Sigmoid colon (tissue), 4 donors: Measurements from ENCODE around the gene MAD2L2.

Experiments used
- CTCF ChIP-seq, 4 experiments: fragments of 450-650 bp in 3 of 4; fragments of 200-600 bp in 1 of 4; IDR thresholded peaks; one replicate each; pipeline ENCODE4 v1.5.1; 2016 to 2019; ENCODE audit warnings: antibody characterized with exemption in 4 of 4, mild to moderate bottlenecking in 3 of 4, moderate library complexity in 2 of 4
- EP300 ChIP-seq, 4 donors: sonication (generic); formaldehyde crosslinking; IDR thresholded peaks; one replicate each; pipeline ENCODE4 v1.6.1; 2017; ENCODE audit warnings: antibody characterized with exemption in 4 of 4
- POLR2A ChIP-seq, 2 donors: fragments of 450-650 bp; IDR thresholded peaks; one replicate each; pipeline ENCODE4 v1.6.1; 2016; ENCODE audit warnings: antibody characterized with exemption in 2 of 2, mild to moderate bottlenecking in 2 of 2, moderate library complexity in 2 of 2
- POLR2AphosphoS5 ChIP-seq, 4 donors: sonication (generic); formaldehyde crosslinking; IDR thresholded peaks; one replicate each; pipeline ENCODE4 v1.6.1; 2017; ENCODE audit warnings: antibody characterized with exemption in 4 of 4

GRCh38 chr1:11639372-11639771 is 41.6 kb downstream of the MAD2L2 start:
- TF ChIP-seq POLR2AphosphoS5 (IDR thresholded peaks at IDR 0.05) (no peak), CTCF (IDR thresholded peaks at IDR 0.05) (no peak), EP300 (IDR thresholded peaks at IDR 0.05) (no peak), POLR2A (IDR thresholded peaks at IDR 0.05) (no peak)
